Superior temporal gyrus (tissue), 1 donor: ENCODE measurements around the gene GSS.

Experiments used
- DNase-seq: peaks from one replicate; pipeline ENCODE4 v3.0.0-alpha.2; 2016; ENCODE audit errors: extremely low spot score

GSS gene

GRCh38 chr20:34955231-34956040 is at the start of gene GSS, which contains the start of gene MYH7B:
Gene GSS, minus strand, starts transcription at chr20:34955806. Its CDS starts 3,954 bp downstream, at chr20:34951852.
Gene MYH7B, plus strand, starts transcription at chr20:34955868. Its CDS starts 22,138 bp downstream, at chr20:34978006.
- DNase-seq: peak; percentile 96

DNA sequence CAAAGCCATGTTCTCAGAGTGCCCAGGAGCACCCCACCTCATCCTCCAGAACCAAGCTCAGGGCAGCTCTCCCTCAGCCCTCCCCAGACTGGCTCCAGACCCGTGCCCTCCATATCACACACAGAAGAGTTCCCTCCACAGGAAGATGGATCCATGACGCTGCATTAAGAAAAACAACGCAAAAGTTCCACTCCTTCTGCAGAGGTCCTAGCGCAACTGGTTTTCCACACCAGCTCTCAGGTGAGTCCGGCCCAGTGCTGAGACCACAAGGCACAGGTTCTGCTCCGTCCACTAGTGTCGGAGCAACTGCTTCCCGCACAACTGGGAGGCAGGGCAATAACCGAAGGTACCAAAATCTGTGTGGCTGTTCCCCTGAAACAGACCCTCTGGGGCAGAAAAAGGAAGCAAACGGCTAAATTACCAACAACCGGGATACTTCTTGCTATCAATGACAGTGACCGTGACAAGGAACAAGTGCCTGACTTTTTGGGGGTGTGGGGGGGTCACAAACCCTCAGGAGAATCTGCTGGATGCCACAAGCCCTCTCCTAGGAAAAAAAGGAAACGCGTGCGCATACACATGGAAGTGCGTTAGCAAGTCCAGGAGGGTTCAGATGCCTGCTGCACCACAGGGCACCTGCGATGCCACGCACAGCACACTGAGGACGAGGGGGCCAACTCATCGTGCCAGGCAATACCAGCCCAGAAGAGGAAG is 49.3 kb upstream of the GSS start:
- no peak for DNase-seq

GRCh38 chr20:35004051-35004725 is 48.6 kb upstream of the GSS start:
- no peak for DNase-seq

- no peak for DNase-seq
Observed at GRCh38 chr20:35003211-35004031, 47.8 kb upstream of the GSS start.

- DNase-seq: no peak
Observed at GRCh38 chr20:35002426-35003210, 47.0 kb upstream of the GSS start.

- no peak for DNase-seq
Observed at GRCh38 chr20:35001596-35002362, 46.2 kb upstream of the GSS start.

DNA sequence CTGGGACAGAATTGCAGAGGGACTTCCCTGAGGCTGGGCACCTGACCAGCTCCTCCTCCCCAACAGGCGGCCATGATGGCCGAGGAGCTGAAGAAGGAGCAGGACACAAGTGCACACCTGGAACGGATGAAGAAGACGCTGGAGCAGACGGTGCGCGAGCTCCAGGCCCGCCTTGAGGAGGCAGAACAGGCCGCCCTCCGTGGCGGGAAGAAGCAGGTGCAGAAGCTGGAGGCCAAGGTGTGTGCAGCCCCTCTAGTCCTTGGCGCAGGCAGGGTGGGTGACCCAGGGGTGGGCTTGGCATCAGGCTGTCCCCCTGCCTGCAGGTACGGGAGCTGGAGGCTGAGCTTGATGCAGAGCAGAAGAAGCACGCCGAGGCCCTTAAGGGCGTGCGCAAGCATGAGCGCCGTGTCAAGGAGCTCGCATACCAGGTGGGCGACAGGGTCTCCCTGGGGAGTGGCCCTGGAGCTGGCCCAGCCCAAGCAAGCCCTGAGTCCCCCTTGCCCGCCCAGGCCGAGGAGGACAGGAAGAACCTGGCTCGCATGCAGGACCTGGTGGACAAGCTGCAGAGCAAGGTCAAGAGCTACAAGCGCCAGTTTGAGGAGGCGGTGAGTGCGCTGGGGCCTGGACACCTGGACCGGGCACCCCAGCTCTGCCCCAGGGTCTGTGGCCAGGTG is 45.5 kb upstream of the GSS start:
- DNase-seq: no peak

- no peak for DNase-seq
Observed at GRCh38 chr20:35000311-35000921, 44.8 kb upstream of the GSS start.

GRCh38 chr20:34999782-35000181 is 44.2 kb upstream of the GSS start:
- DNase-seq: no peak

DNA sequence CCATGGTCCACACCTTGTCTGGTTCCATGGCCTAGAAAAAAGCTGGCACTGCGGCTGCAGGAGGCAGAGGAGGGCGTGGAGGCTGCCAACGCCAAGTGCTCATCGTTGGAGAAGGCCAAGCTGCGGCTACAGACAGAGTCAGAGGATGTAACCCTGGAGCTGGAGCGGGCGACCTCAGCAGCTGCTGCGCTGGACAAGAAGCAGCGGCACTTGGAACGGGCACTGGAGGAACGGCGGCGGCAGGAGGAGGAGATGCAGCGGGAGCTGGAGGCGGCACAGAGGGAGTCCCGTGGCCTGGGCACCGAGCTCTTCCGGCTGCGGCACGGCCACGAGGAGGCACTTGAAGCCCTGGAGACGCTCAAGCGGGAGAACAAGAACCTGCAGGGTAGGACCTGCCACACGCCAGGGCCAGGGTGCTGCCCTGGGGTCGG is 43.4 kb upstream of the GSS start:
- DNase-seq: no peak

DNA sequence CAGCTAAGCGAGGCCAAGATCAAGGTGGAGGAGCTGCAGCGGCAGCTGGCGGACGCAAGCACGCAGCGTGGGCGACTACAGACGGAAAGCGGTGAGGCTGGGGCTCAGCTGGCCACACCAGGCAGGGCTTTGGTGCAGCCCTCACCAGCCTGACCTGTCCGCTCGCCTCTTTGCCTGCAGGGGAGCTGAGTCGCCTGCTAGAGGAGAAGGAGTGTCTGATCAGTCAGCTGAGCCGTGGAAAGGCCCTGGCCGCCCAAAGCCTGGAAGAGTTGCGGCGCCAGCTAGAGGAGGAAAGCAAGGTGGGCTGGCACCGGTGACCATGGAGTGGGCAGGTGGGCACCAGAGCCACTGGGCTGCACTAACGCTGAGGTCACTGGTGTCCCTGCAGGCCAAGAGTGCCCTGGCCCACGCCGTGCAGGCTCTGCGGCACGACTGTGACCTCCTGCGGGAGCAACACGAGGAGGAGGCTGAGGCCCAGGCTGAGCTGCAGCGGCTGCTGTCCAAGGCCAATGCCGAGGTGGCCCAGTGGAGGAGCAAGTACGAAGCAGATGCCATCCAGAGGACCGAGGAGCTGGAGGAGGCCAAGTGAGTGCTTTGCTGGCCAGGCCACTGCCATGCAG is 42.8 kb upstream of the GSS start:
- DNase-seq: no peak

- DNase-seq: no peak
Observed at GRCh38 chr20:34997774-34998173, 42.2 kb upstream of the GSS start.

DNA sequence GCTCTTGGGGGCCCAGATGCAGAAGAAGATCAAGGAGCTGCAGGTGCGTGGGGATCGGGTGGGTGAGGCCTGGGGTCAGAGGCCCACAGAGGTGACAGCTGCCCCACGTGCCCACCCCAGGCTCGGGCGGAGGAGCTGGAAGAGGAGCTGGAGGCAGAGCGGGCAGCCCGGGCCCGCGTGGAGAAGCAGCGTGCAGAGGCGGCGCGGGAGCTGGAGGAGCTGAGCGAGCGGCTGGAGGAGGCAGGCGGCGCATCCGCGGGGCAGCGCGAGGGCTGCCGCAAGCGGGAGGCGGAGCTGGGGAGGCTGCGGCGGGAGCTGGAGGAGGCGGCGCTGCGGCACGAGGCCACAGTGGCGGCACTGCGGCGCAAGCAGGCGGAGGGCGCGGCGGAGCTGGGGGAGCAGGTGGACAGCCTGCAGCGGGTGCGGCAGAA is 41.5 kb upstream of the GSS start:
- peak; percentile 69 for DNase-seq

DNA sequence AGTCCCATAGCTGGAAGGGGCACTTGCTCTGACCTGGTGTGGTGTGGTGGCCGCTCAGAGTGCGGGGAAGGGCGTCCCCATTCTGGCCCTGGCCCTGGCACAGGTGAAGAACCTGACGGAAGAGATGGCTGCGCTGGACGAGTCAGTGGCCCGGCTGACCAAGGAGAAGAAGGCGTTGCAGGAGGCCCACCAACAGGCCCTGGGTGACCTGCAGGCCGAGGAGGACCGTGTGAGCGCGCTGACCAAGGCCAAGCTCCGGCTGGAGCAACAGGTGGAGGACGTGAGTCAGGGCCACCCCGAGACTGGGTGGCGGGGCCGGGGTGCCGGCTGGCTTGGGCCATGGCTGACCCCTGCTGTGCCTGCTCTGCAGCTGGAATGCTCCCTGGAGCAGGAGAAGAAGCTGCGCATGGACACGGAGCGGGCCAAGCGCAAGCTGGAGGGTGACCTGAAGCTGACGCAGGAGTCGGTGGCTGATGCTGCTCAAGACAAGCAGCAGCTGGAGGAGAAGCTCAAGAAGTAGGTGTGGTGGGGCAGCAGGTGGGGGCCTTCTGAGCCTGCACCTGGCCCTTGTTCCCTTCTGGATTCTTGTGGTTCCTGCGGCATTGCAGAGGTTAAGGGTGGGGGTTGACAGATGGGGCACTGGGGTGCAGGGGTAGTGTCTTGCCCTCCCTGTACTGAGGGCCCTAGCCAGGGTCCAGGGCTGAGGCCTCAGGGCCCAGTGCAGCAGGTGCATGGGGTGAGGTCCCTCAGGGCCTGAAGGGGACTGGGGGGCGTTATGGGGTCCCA is 40.8 kb upstream of the GSS start:
- DNase-seq: no peak

GRCh38 chr20:34995696-34996095 is 40.1 kb upstream of the GSS start:
- no peak for DNase-seq

DNA sequence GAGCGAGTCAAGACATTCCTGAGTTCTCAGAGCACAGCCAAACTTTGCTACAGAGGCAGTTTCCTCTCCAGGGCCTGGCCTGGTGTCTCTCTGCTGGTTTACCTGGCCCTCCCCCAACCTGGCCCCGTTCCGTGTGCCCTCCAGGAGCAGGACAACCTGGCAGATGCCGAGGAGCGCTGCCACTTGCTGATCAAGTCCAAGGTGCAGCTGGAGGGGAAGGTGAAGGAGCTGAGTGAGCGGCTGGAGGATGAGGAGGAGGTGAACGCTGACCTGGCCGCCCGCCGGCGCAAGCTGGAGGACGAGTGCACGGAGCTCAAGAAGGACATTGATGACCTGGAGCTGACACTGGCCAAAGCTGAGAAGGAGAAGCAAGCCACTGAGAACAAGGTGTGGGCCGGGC is 39.6 kb upstream of the GSS start:
- no peak for DNase-seq

DNA sequence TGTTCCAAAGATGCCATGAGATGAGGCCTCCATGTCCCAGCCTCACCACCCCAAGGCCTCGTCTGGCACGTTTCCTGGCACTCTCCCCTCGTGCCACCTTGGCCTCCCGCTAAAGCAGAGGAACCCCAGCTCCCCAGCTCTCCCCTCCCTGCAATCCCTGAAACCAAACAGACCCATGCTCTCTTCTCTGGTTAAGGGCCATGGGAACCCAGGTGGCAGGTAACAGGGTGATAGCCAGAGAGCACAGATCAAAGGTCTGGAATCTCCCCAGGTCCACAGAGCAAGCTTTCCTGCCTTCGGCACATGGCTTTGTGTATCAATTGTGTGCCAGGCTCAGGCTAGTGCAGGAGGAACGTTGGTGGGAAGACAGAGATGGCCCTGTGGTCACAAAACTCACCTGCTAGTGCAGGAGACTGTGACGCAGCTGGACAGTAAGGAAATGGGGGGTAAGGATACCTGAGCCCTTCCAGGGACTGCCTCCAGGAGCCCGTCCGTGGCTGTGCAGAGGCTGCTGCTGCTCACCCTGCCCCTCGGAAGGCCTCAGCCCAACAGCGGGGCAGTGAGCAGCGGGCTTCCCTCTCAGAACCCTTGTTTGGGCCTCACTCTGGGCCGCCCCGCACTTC is 39.0 kb upstream of the GSS start:
- DNase-seq: no peak
